GM12864 (cell line): Measurements from ENCODE around the gene NPAS1.

Source experiments
- DNase-seq: peaks from one replicate; pipeline ENCODE4 v3.0.0-alpha.2; 2011; ENCODE audit warnings: low read depth
- H3K4me3 ChIP-seq: 2 replicates; pipeline ENCODE4 v1.5.1; 2011; ENCODE audit warnings: mild to moderate bottlenecking, low read depth, low read length, control low read depth
- TF ChIP-seq, protein P1 (sequence below): IDR thresholded peaks from 2 replicates; pipeline ENCODE4 v1.5.1; 2011; ENCODE audit warnings: low read depth, mild to moderate bottlenecking, moderate library complexity, low read length, control low read depth, inconsistent platforms; ENCODE audit errors: missing control alignments

Gene NPAS1

DNA sequence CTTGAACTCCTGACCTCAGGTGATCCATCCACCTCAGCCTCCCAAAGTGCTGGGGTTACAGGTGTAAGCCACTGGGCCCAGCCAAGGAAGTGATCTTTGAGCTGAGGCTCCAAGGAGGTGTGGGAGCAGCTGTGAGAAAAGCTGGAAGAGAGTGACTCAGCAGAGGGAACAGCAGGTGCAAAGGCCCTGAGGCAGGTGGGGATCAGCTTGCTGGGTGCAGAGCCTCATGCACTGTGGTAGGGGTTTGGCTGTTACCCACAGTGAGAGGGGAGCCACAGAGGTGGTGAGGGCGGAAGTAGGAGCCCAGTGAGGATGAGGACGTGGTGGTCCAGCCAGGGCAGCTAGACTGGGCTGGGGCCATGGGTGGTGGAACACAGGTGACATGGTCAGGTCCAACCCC, 6.5 kb downstream of the NPAS1 start:
- TF ChIP-seq, protein P1, sequence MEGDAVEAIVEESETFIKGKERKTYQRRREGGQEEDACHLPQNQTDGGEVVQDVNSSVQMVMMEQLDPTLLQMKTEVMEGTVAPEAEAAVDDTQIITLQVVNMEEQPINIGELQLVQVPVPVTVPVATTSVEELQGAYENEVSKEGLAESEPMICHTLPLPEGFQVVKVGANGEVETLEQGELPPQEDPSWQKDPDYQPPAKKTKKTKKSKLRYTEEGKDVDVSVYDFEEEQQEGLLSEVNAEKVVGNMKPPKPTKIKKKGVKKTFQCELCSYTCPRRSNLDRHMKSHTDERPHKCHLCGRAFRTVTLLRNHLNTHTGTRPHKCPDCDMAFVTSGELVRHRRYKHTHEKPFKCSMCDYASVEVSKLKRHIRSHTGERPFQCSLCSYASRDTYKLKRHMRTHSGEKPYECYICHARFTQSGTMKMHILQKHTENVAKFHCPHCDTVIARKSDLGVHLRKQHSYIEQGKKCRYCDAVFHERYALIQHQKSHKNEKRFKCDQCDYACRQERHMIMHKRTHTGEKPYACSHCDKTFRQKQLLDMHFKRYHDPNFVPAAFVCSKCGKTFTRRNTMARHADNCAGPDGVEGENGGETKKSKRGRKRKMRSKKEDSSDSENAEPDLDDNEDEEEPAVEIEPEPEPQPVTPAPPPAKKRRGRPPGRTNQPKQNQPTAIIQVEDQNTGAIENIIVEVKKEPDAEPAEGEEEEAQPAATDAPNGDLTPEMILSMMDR, result no peak
- no peak overlapping the region for H3K4me3 ChIP-seq
- no peak for DNase-seq

DNA sequence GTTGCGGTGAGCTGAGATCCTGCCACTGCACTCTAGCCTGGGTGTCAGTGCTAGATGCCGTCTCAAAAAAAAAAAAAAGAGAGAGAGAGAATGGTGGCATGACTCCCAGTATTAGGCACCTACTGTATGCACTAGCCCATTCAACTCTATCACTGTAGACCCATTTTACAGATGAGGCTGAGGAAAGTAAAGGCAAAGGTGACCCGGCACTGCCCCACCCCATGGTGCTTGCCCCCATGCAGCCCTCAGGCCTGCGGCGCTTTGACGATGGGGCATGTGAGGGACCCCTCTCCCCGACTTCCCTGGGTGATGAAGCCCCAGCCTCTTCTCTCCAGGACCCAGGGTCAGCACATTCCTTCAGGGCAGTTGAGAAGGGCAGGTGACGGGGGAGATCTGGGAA, 7.3 kb downstream of the NPAS1 start:
- no peak for DNase-seq
- H3K4me3 ChIP-seq, result no peak overlapping the region
- TF ChIP-seq, protein P1, result no peak

DNA sequence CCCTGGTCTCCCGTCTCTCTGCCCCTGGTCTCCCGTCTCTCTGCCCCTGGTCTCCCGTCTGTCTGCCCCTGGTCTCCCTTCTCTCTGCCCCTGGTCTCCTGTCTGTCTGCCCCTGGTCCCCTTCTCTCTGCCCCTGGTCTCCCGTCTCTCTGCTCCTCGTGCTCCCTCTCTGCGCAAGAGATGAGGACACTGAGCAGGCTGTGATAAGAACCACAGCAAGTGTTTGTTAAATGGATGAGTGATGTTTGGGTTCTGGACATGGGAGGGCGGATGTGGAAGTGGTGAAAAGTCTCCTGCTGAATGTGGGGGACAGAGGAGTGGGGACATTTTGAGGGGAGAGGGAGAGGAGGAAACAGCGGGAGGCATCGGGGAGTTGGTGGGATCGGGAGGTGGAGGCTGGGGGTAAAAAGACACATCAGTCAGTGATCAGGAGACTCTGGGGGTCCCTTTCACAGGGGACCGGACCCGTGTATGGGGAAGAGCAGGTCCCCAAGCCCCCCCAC, 8.0 kb downstream of the NPAS1 start:
- TF ChIP-seq, protein P1, result no peak
- H3K4me3 ChIP-seq, result no peak overlapping the region
- DNase-seq, result no peak

DNA sequence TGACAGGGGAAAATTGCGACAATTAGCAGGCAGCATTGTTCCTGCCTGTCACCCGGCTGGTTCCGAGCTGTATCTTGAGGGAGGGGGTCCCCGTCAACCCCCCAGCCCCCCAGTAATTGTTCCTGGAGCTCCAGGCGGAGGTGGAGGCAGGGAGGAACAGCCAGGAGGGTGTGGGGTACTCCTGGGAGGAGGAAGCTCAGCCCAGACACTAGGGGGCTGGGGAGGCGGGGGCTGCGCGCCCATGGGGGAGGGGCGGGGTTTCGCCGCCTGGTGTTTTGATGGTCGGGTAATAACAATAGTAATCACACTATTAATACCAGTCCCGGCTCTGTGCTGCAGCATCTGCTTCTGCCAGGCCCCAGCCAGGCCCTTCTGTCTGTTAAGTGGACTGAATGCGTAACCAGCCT, 8.6 kb downstream of the NPAS1 start:
- TF ChIP-seq, protein P1, result no peak
- DNase-seq, result no peak
- H3K4me3 ChIP-seq, result no peak overlapping the region

DNA sequence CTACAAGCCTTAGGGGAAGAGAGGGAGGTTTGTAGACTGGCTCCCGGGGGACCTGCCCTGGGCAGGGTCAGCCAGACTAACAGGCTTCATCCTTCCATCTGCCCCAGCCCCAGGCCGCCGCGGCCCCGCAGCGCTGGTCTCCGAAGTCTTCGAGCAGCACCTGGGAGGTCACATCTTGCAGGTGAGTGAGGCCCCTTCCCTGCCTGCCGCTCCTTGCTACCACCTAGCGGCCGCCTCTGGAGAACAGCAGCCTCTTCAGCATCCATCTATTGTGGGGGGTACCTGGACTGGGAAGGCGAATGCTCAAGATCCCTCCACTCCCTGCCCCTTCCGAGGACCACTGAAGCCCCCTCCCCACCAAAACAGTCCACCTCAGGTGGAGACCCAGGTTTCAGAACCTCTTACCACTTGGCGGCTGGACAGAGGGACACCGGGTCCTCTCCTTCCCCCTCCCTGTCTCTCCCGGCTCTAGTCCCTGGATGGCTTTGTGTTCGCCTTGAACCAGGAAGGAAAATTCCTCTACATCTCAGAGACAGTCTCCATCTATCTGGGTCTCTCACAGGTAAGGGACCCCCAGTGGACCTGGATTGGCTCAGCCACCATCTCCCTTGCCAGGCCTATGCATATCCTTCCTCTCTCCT, 12.7 kb downstream of the NPAS1 start:
- TF ChIP-seq, protein P1, result peak; percentile 97
- no peak for DNase-seq
- H3K4me3 ChIP-seq, result no peak overlapping the region

DNA sequence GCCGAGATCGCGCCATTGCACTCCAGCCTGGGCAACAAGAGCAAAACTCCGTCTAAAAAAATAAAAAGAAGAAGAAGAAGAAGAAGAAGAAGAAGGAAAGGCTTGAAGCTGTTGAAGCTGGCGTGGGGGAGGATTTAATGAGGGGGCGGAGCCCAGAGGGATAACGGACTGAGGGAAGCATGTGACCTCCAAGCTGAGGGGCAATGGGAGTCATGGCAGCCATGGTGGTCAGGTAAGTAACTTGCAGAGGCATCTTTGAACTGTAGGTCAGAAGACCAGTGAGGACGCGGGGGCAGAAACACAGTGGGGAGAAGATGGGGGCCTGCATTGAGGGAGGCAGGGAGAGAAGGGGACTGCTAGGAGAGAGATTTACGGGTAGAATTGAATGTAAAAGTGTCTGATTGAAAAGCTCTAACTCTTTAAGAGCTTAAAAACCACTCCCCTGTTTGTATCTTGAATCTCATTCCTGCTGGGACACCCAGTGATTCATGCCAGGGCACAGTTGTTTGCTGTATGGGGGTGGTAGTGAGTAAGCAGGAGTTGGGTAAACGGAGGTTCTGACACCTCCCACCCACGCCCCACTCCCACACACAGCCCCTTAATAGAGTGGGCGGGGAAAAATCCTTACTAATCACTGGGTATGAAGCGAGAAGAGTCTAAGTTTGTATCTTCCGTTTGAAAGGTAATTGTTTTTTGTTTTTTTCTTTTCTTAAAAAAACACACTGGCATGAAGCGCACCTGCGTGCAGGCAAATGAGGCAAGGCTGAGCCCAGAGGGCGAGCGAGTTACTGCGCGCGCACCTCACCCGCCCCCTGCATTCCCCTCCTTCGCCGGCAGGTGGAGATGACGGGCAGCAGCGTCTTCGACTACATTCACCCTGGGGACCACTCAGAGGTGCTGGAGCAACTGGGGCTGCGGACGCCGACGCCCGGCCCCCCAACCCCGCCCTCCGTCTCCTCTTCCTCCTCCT, 15.8 kb downstream of the NPAS1 start:
- peak; percentile 60 for DNase-seq
- peak overlapping the region; percentile 59 for H3K4me3 ChIP-seq
- TF ChIP-seq, protein P1, result peak; percentile 91
